ENCODE measurements around the gene ING3.
"Not testable (repeated sequence)": the region's sequence is repeated elsewhere in the genome, so short reads cannot be mapped to it uniquely, and the experiment has no call there.

The ING3 gene

DNA sequence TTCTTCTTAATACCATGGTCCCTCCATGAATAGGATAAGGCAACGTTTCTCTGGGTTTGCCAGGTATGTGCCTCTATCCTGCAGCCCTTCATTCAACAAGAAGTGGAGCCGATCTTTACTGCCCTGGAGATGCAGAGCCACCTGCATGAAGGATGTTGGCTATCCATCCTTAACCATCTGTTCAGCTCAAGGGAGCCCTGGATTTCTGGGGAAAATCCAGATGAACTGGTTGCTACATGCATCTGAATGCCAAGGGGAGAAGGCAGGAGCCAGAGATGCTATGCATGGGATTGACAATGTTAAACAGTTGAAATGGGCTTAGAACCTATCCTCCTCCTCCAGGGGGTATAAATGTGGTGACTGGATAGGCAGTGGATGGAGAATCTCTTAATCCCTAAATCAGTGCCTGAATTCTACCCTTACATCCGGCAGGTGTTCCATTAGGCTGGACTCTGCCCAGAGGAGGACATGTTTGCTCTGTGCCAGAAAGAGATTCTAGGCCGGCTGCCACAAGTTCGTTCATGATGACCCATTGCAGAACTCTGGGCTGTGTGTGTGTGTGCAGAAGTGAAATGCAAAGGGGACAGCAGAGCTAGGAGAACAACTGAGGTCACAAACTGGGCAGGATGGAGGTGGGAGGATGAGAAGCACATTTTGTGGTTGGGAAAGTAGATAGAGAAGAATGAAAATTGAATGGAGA lies 53.6 kb downstream of the ING3 start:
- H3K4me3 ChIP-seq (ENCODE audit: low read length in 2 of 2) = no peak overlapping the region
- H3K79me1 ChIP-seq (ENCODE audit: low read depth, low read length) = no peaks in the 10 kb centered on the region
- H3K18ac ChIP-seq (ENCODE audit: low read length) = no peak overlapping the region
- no peak overlapping the region for H4K91ac ChIP-seq (ENCODE audit: low read depth, low read length, poor library complexity)
- no peaks in the 10 kb centered on the region for H3K27me3 ChIP-seq (ENCODE audit: control insufficient read depth in 3 of 3, insufficient read depth in 3 of 3, low read depth in 1 of 3, low read length in 3 of 3)
- no peak overlapping the region for H2BK120ac ChIP-seq (ENCODE audit: low read depth, low read length)
- H3K9ac ChIP-seq (ENCODE audit: low read depth, low read length, poor library complexity) = no peak overlapping the region
- no peaks in the 10 kb centered on the region for H3K36me3 ChIP-seq (replicated peaks in 1 of 2; ENCODE audit: control insufficient read depth in 2 of 2, insufficient read depth in 2 of 2, low read length in 2 of 2)
- WGBS, 2 donors (ENCODE audit: extremely low coverage in 2 of 2, insufficient read length in 2 of 2, insufficient replicate concordance in 1 of 2) = no CpG with 5 or more reads among the region's 5 CpGs
- no peak overlapping the region for H2AFZ ChIP-seq (ENCODE audit: low read length)
- no peak for DNase-seq (ENCODE audit: low spot score)
- H3K4me1 ChIP-seq (ENCODE audit: control insufficient read depth in 2 of 2, insufficient read depth in 1 of 2, low read depth in 1 of 2, low read length in 2 of 2) = peaks cover 0 to 4% of the 10 kb centered on the region in 2 donors
- H2BK12ac ChIP-seq (ENCODE audit: low read length) = no peak overlapping the region
- no peak overlapping the region for H2BK15ac ChIP-seq (ENCODE audit: low read length)
- no peak overlapping the region for H2AK5ac ChIP-seq (ENCODE audit: low read depth, low read length)
- no peak overlapping the region for H3K4me2 ChIP-seq (ENCODE audit: insufficient read depth, low read length, poor library complexity, severe bottlenecking)
- no peak overlapping the region for H3K23ac ChIP-seq (ENCODE audit: low read depth, low read length, poor library complexity)
- no peaks in the 10 kb centered on the region for H3K9me3 ChIP-seq (replicated peaks in 1 of 2; ENCODE audit: control insufficient read depth in 2 of 2, insufficient read depth in 1 of 2, low read depth in 1 of 2, low read length in 2 of 2)
- H3K4ac ChIP-seq (ENCODE audit: low read length) = no peak overlapping the region
- no peak overlapping the region for H3K14ac ChIP-seq (ENCODE audit: low read length)
- H2BK5ac ChIP-seq (ENCODE audit: low read length) = no peak overlapping the region
- no peak overlapping the region for H4K8ac ChIP-seq (ENCODE audit: low read depth, low read length)
- H3K27ac ChIP-seq (replicated peaks; ENCODE audit: low read length) = no peak overlapping the region

DNA sequence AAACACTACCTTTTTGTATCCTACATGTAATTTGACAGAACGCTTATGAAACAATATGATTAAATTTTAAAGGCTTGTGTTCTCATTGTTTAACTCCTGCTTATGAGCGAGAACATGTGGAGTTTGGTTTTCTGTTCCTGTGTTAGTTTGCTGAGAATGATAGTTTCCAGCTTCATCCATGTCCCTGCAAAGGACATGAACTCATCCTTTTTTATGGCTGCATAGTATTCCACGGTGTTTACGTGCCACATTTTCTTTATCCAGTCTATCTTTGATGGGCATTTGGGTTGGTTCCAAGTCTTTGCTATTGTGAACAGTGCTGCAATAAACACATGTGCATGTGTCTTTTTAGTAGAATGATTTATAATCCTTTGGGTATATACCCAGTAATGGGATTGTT lies 54.5 kb downstream of the ING3 start:
- not testable (repeated sequence) for H3K9ac ChIP-seq (ENCODE audit: low read depth, low read length, poor library complexity)
- WGBS, 2 donors (ENCODE audit: extremely low coverage in 2 of 2, insufficient read length in 2 of 2, insufficient replicate concordance in 1 of 2) = no CpG with 5 or more reads among the region's 4 CpGs

DNA sequence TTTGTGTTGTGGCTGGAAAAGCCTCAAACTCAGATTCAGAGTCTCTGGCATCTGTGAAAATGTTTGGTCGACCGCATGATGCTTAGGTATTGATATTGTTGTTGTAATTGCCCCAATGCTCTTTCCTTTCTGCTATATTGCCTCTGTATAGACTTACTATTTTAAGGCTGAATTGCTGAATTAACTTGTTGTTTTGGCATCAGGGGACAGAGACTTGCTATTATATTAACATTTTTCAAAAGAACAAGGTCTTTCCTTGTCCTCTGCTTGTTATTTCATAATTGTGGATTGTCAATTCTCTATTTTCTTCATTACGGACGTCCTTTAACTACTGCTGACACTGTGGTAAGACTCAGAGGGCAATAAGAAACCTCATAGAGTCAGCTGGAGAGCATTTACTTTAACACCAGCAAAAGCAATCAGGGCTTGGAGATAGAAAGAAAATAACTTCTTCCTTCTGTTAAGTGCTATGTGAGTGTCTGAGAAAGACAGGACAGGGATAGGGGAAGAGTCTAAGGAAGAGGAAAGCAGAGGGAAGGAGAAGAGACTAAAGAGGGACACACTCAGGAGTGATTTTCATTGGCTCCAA lies 55.5 kb downstream of the ING3 start:
- Histone ChIP-seq H2BK120ac (ENCODE audit: low read depth, low read length) (no peak overlapping the region), H3K23ac (ENCODE audit: low read depth, low read length, poor library complexity) (no peak overlapping the region), H3K4ac (ENCODE audit: low read length) (no peak overlapping the region), H2BK15ac (ENCODE audit: low read length) (no peak overlapping the region), H3K14ac (ENCODE audit: low read length) (no peak overlapping the region), H3K4me3 (ENCODE audit: low read length in 2 of 2) (no peak overlapping the region), H3K18ac (ENCODE audit: low read length) (no peak overlapping the region), H2AFZ (ENCODE audit: low read length) (peak overlapping the region; percentile 65), H4K8ac (ENCODE audit: low read depth, low read length) (no peak overlapping the region), H2BK5ac (ENCODE audit: low read length) (no peak overlapping the region), H3K36me3 (replicated peaks in 1 of 2; ENCODE audit: control insufficient read depth in 2 of 2, insufficient read depth in 2 of 2, low read length in 2 of 2) (no peaks in the 10 kb centered on the region), H3K4me1 (ENCODE audit: control insufficient read depth in 2 of 2, insufficient read depth in 1 of 2, low read depth in 1 of 2, low read length in 2 of 2) (peaks cover 0 to 4% of the 10 kb centered on the region in 2 donors), H4K91ac (ENCODE audit: low read depth, low read length, poor library complexity) (no peak overlapping the region), H3K9ac (ENCODE audit: low read depth, low read length, poor library complexity) (no peak overlapping the region), H3K27me3 (ENCODE audit: control insufficient read depth in 3 of 3, insufficient read depth in 3 of 3, low read depth in 1 of 3, low read length in 3 of 3) (no peaks in the 10 kb centered on the region), H3K4me2 (ENCODE audit: insufficient read depth, low read length, poor library complexity, severe bottlenecking) (no peak overlapping the region), H2BK12ac (ENCODE audit: low read length) (no peak overlapping the region), H3K9me3 (replicated peaks in 1 of 2; ENCODE audit: control insufficient read depth in 2 of 2, insufficient read depth in 1 of 2, low read depth in 1 of 2, low read length in 2 of 2) (no peaks in the 10 kb centered on the region), H3K79me1 (ENCODE audit: low read depth, low read length) (no peaks in the 10 kb centered on the region), H3K27ac (replicated peaks; ENCODE audit: low read length) (no peak overlapping the region), H2AK5ac (ENCODE audit: low read depth, low read length) (no peak overlapping the region)
- no peak for DNase-seq (ENCODE audit: low spot score)
- WGBS, 2 donors (ENCODE audit: extremely low coverage in 2 of 2, insufficient read length in 2 of 2, insufficient replicate concordance in 1 of 2) = no CpG with 5 or more reads among the region's 4 CpGs

More for the DNA sequence above, 54.5 kb downstream of the ING3 start:
- not testable (repeated sequence) for H3K9me3 ChIP-seq (replicated peaks in 1 of 2; ENCODE audit: control insufficient read depth in 2 of 2, insufficient read depth in 1 of 2, low read depth in 1 of 2, low read length in 2 of 2); H3K18ac ChIP-seq (ENCODE audit: low read length); H4K8ac ChIP-seq (ENCODE audit: low read depth, low read length); H4K91ac ChIP-seq (ENCODE audit: low read depth, low read length, poor library complexity); H3K4me2 ChIP-seq (ENCODE audit: insufficient read depth, low read length, poor library complexity, severe bottlenecking); H2BK12ac ChIP-seq (ENCODE audit: low read length); DNase-seq (ENCODE audit: low spot score); H3K27me3 ChIP-seq (ENCODE audit: control insufficient read depth in 3 of 3, insufficient read depth in 3 of 3, low read depth in 1 of 3, low read length in 3 of 3); H3K23ac ChIP-seq (ENCODE audit: low read depth, low read length, poor library complexity); H2BK5ac ChIP-seq (ENCODE audit: low read length); H2BK120ac ChIP-seq (ENCODE audit: low read depth, low read length); H2BK15ac ChIP-seq (ENCODE audit: low read length); H3K4me3 ChIP-seq (ENCODE audit: low read length in 2 of 2); H3K4ac ChIP-seq (ENCODE audit: low read length); H3K14ac ChIP-seq (ENCODE audit: low read length); H3K4me1 ChIP-seq (ENCODE audit: control insufficient read depth in 2 of 2, insufficient read depth in 1 of 2, low read depth in 1 of 2, low read length in 2 of 2); H3K27ac ChIP-seq (replicated peaks; ENCODE audit: low read length); H2AFZ ChIP-seq (ENCODE audit: low read length); H2AK5ac ChIP-seq (ENCODE audit: low read depth, low read length); H3K79me1 ChIP-seq (ENCODE audit: low read depth, low read length); H3K36me3 ChIP-seq (replicated peaks in 1 of 2; ENCODE audit: control insufficient read depth in 2 of 2, insufficient read depth in 2 of 2, low read length in 2 of 2)

DNA sequence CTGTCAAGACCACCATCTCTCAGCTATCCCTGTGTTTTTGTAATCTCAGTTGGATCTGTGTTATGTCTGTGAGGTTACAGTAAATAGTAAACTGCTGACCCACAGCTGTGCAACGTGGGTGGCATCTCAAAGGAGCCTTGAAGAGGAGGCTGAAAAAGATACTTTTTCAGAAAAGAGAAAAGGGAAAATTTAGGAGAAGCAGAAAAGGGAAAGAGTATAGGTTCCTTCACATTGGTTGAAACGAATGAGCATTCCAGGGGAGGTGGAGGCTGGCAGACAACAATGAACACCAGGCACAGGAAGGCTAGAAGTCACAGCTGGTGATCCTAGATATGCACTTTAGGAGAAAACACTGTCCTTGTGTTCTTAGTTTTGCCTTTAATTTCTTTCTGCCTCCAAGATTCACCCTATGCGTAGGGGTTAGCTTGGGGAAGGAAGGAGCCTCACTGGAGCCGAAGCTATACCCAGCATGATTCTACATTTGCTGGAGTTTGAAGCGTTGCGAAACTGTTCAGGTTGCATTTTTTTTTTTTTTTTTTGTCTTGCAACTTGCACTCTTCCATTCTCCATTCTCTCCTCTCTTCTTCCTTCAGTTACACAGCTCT lies 56.2 kb downstream of the ING3 start:
- H3K4me2 ChIP-seq (ENCODE audit: insufficient read depth, low read length, poor library complexity, severe bottlenecking) = no peak overlapping the region
- H4K91ac ChIP-seq (ENCODE audit: low read depth, low read length, poor library complexity) = no peak overlapping the region
- no peaks in the 10 kb centered on the region for H3K36me3 ChIP-seq (replicated peaks in 1 of 2; ENCODE audit: control insufficient read depth in 2 of 2, insufficient read depth in 2 of 2, low read length in 2 of 2)
- no peaks in the 10 kb centered on the region for H3K27me3 ChIP-seq (ENCODE audit: control insufficient read depth in 3 of 3, insufficient read depth in 3 of 3, low read depth in 1 of 3, low read length in 3 of 3)
- no peak overlapping the region for H3K4ac ChIP-seq (ENCODE audit: low read length)
- H3K9ac ChIP-seq (ENCODE audit: low read depth, low read length, poor library complexity) = no peak overlapping the region
- H3K4me3 ChIP-seq (ENCODE audit: low read length in 2 of 2) = no peak overlapping the region
- H3K14ac ChIP-seq (ENCODE audit: low read length) = no peak overlapping the region
- no peak overlapping the region for H2BK5ac ChIP-seq (ENCODE audit: low read length)
- H2BK120ac ChIP-seq (ENCODE audit: low read depth, low read length) = no peak overlapping the region
- H2AK5ac ChIP-seq (ENCODE audit: low read depth, low read length) = no peak overlapping the region
- no peak overlapping the region for H4K8ac ChIP-seq (ENCODE audit: low read depth, low read length)
- no peak overlapping the region for H3K23ac ChIP-seq (ENCODE audit: low read depth, low read length, poor library complexity)
- H3K18ac ChIP-seq (ENCODE audit: low read length) = no peak overlapping the region
- no peaks in the 10 kb centered on the region for H3K9me3 ChIP-seq (replicated peaks in 1 of 2; ENCODE audit: control insufficient read depth in 2 of 2, insufficient read depth in 1 of 2, low read depth in 1 of 2, low read length in 2 of 2)
- no peak for DNase-seq (ENCODE audit: low spot score)
- H3K4me1 ChIP-seq (ENCODE audit: control insufficient read depth in 2 of 2, insufficient read depth in 1 of 2, low read depth in 1 of 2, low read length in 2 of 2) = peaks cover 0 to 4% of the 10 kb centered on the region in 2 donors
- no peak overlapping the region for H3K27ac ChIP-seq (replicated peaks; ENCODE audit: low read length)
- no peak overlapping the region for H2BK12ac ChIP-seq (ENCODE audit: low read length)
- no peaks in the 10 kb centered on the region for H3K79me1 ChIP-seq (ENCODE audit: low read depth, low read length)
- no peak overlapping the region for H2BK15ac ChIP-seq (ENCODE audit: low read length)
- WGBS, 2 donors (ENCODE audit: extremely low coverage in 2 of 2, insufficient read length in 2 of 2, insufficient replicate concordance in 1 of 2) = no CpG with 5 or more reads among the region's 6 CpGs
- peak overlapping the region; percentile 65 for H2AFZ ChIP-seq (ENCODE audit: low read length)

Data from neuronal stem cell (in vitro differentiated cells).